GM23338 (cell line): ENCODE measurements around the gene SLC35A5. TPM values are rescaled to one million over a fixed set of nuclear protein-coding genes. Genes with fewer than 3 reads are reported as not detected.

ENCODE experiments used
- ATAC-seq: fragments of 200-7000 bp; cut with Tn5 transposase; 3 replicates; pipeline ENCODE4 v1.9.1; 2020
- DNase-seq: peaks from one replicate; pipeline ENCODE4 v3.0.0-alpha.2; 2015; ENCODE audit warnings: low spot score
- H2AFZ ChIP-seq: fragments of 200-600 bp; sonication (generic); 2 replicates; pipeline ENCODE4 v1.8.0; 2016; ENCODE audit warnings: antibody characterized with exemption, mild to moderate bottlenecking, moderate library complexity
- H3F3A ChIP-seq: fragments of 200-600 bp; sonication (generic); replicated peaks from 2 replicates; pipeline ENCODE4 v1.8.0; 2017; ENCODE audit warnings: antibody characterized with exemption, mixed run types, low read depth
- H3K27ac ChIP-seq: fragments of 200-600 bp; sonication (generic); 2 replicates; pipeline ENCODE4 v1.6.1; 2016; ENCODE audit warnings: low read depth
- H3K27me3 ChIP-seq: fragments of 200-600 bp; sonication (generic); 2 replicates; pipeline ENCODE4 v1.8.0; 2016; ENCODE audit warnings: mild to moderate bottlenecking, mixed run types, moderate library complexity; ENCODE audit not compliant: insufficient read depth
- H3K36me3 ChIP-seq: fragments of 200-600 bp; sonication (generic); 2 replicates; pipeline ENCODE4 v1.8.0; 2016; ENCODE audit warnings: mild to moderate bottlenecking; ENCODE audit not compliant: insufficient read depth
- H3K4me1 ChIP-seq: fragments of 200-600 bp; sonication (generic); 2 replicates; pipeline ENCODE4 v1.8.0; 2016; ENCODE audit warnings: mild to moderate bottlenecking, moderate library complexity; ENCODE audit not compliant: insufficient read depth
- H3K4me2 ChIP-seq: fragments of 200-600 bp; sonication (generic); 2 replicates; pipeline ENCODE4 v1.7.1; 2017; ENCODE audit warnings: mixed run types
- H3K4me3 ChIP-seq: fragments of 200-600 bp; sonication (generic); 2 replicates; pipeline ENCODE4 v1.6.1; 2016; ENCODE audit warnings: mixed run types
- H3K79me2 ChIP-seq: fragments of 200-600 bp; sonication (generic); replicated peaks from 2 replicates; pipeline ENCODE4 v1.8.0; 2017; ENCODE audit warnings: mild to moderate bottlenecking; ENCODE audit not compliant: insufficient read depth
- H3K9me2 ChIP-seq: fragments of 200-600 bp; sonication (generic); 2 replicates; pipeline ENCODE4 v1.8.0; 2017; ENCODE audit not compliant: insufficient read depth
- H4K20me1 ChIP-seq: fragments of 200-600 bp; sonication (generic); replicated peaks from 2 replicates; pipeline ENCODE4 v1.8.0; 2017; ENCODE audit warnings: mild to moderate bottlenecking; ENCODE audit not compliant: insufficient read depth
- H3K27ac Mint-ChIP-seq: 2 replicates; pipeline ENCODE4 v1.8.0; 2020; ENCODE audit warnings: inconsistent platforms, mild to moderate bottlenecking, moderate library complexity, mixed read lengths
- H3K27me3 Mint-ChIP-seq: 3 replicates; pipeline ENCODE4 v1.8.0; 2022; ENCODE audit warnings: low read depth, mild to moderate bottlenecking, moderate library complexity, mixed read lengths, inconsistent platforms; ENCODE audit not compliant: insufficient read depth, poor library complexity
- H3K36me3 Mint-ChIP-seq: 3 replicates; pipeline ENCODE4 v1.8.0; 2021; ENCODE audit warnings: low read depth, mild to moderate bottlenecking, inconsistent platforms, moderate library complexity, mixed read lengths
- H3K4me1 Mint-ChIP-seq: 3 replicates; pipeline ENCODE4 v1.8.0; 2020; ENCODE audit warnings: mild to moderate bottlenecking, inconsistent platforms, mixed read lengths
- H3K4me3 Mint-ChIP-seq: 3 replicates; pipeline ENCODE4 v1.8.0; 2021; ENCODE audit warnings: moderate library complexity, mild to moderate bottlenecking, inconsistent platforms, mixed read lengths
- H3K9me3 Mint-ChIP-seq: 3 replicates; pipeline ENCODE4 v1.8.0; 2020; ENCODE audit warnings: moderate library complexity, mild to moderate bottlenecking, inconsistent platforms, mixed read lengths
- CTCF ChIP-seq, 2 experiments: fragments of 200-600 bp in 1 of 2; sonication (generic) in 1 of 2; conservative IDR thresholded peaks; 2 replicates each; pipeline versions ENCODE4 v1.5.1 to v1.6.1; 2016 to 2017; ENCODE audit warnings: antibody characterized with exemption in 2 of 2, low read depth in 2 of 2, mild to moderate bottlenecking in 2 of 2, moderate library complexity in 1 of 2
- EZH2phosphoT487 ChIP-seq: fragments of 200-600 bp; sonication (generic); IDR thresholded peaks from one replicate; pipeline ENCODE4 v1.8.1; 2018; ENCODE audit warnings: antibody characterized with exemption; ENCODE audit not compliant: unreplicated experiment
- REST ChIP-seq: IDR thresholded peaks from one replicate; pipeline ENCODE4 v1.6.1; 2018; ENCODE audit warnings: antibody characterized with exemption; ENCODE audit not compliant: unreplicated experiment
- ZNF462 ChIP-seq: fragments of 250-450 bp; sonication (Bioruptor Pico); IDR thresholded peaks from 2 replicates; pipeline ENCODE4 v1.5.0; 2020; ENCODE audit warnings: mild to moderate bottlenecking, moderate library complexity
- polyA plus RNA-seq: library from polyadenylated mRNA; unstranded; fragments of >200 nt; fragmentation: Nextera tagmentation; extraction: Ambion mirVana; gene quantifications from 2 replicates; pipeline ENCODE4 v1.2.1, GENCODE V29; 2016
- total RNA-seq: library from RNA; depleted of rRNA; stranded (reverse); fragments of >200 nt; shearing (Covaris generic); gene quantifications from 2 replicates; pipeline ENCODE4 v1.2.3, GENCODE V29; 2014

SLC35A5 gene
- total and polyA plus RNA-seq, 2 experiments from 2014 or later: 19.9 to 40.4 TPM

- DNase-seq (no peak), ATAC-seq (peak; percentile 50; the same call in 1 of the 3 replicates)
- Mint-ChIP-seq H3K36me3 (no peaks in the 10 kb centered on the region), H3K4me3 (no peak overlapping the region), H3K4me1 (peaks cover 19% of the 10 kb centered on the region), H3K27ac (no peak overlapping the region), H3K9me3 (no peaks in the 10 kb centered on the region), H3K27me3 (peaks cover 3% of the 10 kb centered on the region)
- TF ChIP-seq EZH2phosphoT487 (no peak), ZNF462 (CRISPR knock-in tag) (no peak), CTCF (conservative IDR thresholded peaks at IDR 0.05; ENCODE audit: low read depth in 2 of 2) (no peak), REST (no peak)
- no peaks in the 10 kb centered on the region for H3F3A ChIP-seq
- H3K27ac ChIP-seq: no peak overlapping the region
- no peaks in the 10 kb centered on the region for H4K20me1 ChIP-seq
- no peaks in the 10 kb centered on the region for H3K79me2 ChIP-seq
- H3K4me3 ChIP-seq: no peak overlapping the region
- peaks cover 4% of the 10 kb centered on the region for H3K9me2 ChIP-seq
- no peak overlapping the region for H3K4me2 ChIP-seq
- no peaks in the 10 kb centered on the region for H3K27me3 ChIP-seq
- H3K36me3 ChIP-seq: no peaks in the 10 kb centered on the region
- H2AFZ ChIP-seq: peak overlapping the region; percentile 60
- peaks cover 14% of the 10 kb centered on the region for H3K4me1 ChIP-seq
Observed at GRCh38 chr3:112611752-112612515, 50.1 kb downstream of the SLC35A5 start.
